ENCODE data around the gene APOE. TPM values are rescaled to one million over a fixed set of nuclear protein-coding genes. Genes with fewer than 3 reads are reported as not detected.

The APOE gene
- total and polyA plus RNA-seq, 2 of the 13 experiments (the other 11 are each of a cell fraction or from before 2014, with no cell fraction given), result 1,328 to 1,470 TPM

DNA sequence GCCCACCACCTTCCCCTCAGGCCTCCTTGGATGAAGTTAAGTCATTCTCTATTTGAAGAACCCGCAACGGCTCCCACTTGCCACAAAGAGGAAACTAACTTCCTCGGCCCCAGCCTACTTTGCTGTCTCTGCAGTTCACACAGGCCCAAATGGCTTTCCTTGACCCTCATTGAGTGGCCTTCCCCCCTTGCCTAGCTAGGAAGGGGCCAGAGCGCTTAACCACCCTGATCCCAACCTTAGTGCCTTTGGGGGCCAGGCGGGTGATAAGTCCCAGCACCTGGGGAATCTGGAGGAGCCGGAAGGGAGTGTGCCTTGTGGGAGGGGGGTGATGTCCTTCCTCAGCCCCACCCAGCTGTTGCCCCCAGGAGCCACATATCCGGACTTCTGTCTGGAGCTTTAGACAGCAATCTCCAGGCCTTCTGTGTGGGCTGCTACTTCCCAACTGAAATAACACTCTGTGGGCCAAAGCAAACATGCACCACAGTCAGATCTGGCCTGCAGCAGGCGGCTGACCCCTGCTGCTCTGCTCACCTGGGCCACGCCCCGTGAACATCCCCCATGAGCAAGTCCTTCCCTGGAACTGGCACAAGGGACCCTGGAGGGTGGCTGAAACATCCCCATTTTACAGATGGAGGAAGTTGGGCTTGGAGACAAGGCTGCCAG, 49.0 kb upstream of the APOE start (continued):
- TF ChIP-seq RORA (CRISPR knock-in tag; IDR thresholded peaks at IDR 0.05) (no peak), ZNF441 (CRISPR knock-in tag; IDR thresholded peaks at IDR 0.05; ENCODE audit: borderline replicate concordance) (0 out of 2 replicates have a peak, but pooled peaks have one; percentile 33), DMAP1 (CRISPR knock-in tag; IDR thresholded peaks at IDR 0.05) (peak; percentile 29; the same call in 1 of the 2 replicates), NFE2L2 (IDR thresholded peaks at IDR 0.05; ENCODE audit: low read length) (no peak), RELA (CRISPR knock-in tag; IDR thresholded peaks at IDR 0.05) (no peak), HNRNPLL (IDR thresholded peaks at IDR 0.05; ENCODE audit: low read depth, low read length, poor library complexity, severe bottlenecking) (no peak), SPEN (CRISPR knock-in tag; IDR thresholded peaks at IDR 0.05; ENCODE audit: low read depth) (no peak), ZSCAN21 (CRISPR knock-in tag; IDR thresholded peaks at IDR 0.05; ENCODE audit: borderline replicate concordance) (no peak), MTA1 (CRISPR knock-in tag; IDR thresholded peaks at IDR 0.05; ENCODE audit: borderline replicate concordance) (peak; percentile 61; the same call in 1 of the 2 replicates), SUZ12 (IDR thresholded peaks at IDR 0.05; ENCODE audit: low read depth, low read length) (no peak), GTF3A (CRISPR knock-in tag; conservative IDR thresholded peaks at IDR 0.05) (no peak), SAP130 (CRISPR knock-in tag; IDR thresholded peaks at IDR 0.05; ENCODE audit: low read depth) (peak; percentile 57), ZNF619 (CRISPR knock-in tag; IDR thresholded peaks at IDR 0.05) (no peak), SP5 (CRISPR knock-in tag; IDR thresholded peaks at IDR 0.05; ENCODE audit: borderline replicate concordance, low read depth) (peak; percentile 69; the same call in 1 of the 2 replicates), HOXD1 (CRISPR knock-in tag; IDR thresholded peaks at IDR 0.05) (no peak), ZNF556 (CRISPR knock-in tag; IDR thresholded peaks at IDR 0.05; ENCODE audit: borderline replicate concordance) (no peak), ZNF350 (CRISPR knock-in tag; IDR thresholded peaks at IDR 0.05; ENCODE audit: borderline replicate concordance, low read depth) (no peak)
- TF ChIP-seq, protein P1, sequence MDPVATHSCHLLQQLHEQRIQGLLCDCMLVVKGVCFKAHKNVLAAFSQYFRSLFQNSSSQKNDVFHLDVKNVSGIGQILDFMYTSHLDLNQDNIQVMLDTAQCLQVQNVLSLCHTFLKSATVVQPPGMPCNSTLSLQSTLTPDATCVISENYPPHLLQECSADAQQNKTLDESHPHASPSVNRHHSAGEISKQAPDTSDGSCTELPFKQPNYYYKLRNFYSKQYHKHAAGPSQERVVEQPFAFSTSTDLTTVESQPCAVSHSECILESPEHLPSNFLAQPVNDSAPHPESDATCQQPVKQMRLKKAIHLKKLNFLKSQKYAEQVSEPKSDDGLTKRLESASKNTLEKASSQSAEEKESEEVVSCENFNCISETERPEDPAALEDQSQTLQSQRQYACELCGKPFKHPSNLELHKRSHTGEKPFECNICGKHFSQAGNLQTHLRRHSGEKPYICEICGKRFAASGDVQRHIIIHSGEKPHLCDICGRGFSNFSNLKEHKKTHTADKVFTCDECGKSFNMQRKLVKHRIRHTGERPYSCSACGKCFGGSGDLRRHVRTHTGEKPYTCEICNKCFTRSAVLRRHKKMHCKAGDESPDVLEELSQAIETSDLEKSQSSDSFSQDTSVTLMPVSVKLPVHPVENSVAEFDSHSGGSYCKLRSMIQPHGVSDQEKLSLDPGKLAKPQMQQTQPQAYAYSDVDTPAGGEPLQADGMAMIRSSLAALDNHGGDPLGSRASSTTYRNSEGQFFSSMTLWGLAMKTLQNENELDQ (CRISPR knock-in tag; IDR thresholded peaks at IDR 0.05; ENCODE audit: borderline replicate concordance), result no peak
- TF ChIP-seq, protein P2, sequence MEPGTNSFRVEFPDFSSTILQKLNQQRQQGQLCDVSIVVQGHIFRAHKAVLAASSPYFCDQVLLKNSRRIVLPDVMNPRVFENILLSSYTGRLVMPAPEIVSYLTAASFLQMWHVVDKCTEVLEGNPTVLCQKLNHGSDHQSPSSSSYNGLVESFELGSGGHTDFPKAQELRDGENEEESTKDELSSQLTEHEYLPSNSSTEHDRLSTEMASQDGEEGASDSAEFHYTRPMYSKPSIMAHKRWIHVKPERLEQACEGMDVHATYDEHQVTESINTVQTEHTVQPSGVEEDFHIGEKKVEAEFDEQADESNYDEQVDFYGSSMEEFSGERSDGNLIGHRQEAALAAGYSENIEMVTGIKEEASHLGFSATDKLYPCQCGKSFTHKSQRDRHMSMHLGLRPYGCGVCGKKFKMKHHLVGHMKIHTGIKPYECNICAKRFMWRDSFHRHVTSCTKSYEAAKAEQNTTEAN (CRISPR knock-in tag; conservative IDR thresholded peaks at IDR 0.05), result 0 out of 2 replicates have a peak, but pooled peaks have one; percentile 45
- TF ChIP-seq, protein P3, sequence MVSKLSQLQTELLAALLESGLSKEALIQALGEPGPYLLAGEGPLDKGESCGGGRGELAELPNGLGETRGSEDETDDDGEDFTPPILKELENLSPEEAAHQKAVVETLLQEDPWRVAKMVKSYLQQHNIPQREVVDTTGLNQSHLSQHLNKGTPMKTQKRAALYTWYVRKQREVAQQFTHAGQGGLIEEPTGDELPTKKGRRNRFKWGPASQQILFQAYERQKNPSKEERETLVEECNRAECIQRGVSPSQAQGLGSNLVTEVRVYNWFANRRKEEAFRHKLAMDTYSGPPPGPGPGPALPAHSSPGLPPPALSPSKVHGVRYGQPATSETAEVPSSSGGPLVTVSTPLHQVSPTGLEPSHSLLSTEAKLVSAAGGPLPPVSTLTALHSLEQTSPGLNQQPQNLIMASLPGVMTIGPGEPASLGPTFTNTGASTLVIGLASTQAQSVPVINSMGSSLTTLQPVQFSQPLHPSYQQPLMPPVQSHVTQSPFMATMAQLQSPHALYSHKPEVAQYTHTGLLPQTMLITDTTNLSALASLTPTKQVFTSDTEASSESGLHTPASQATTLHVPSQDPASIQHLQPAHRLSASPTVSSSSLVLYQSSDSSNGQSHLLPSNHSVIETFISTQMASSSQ (IDR thresholded peaks at IDR 0.05; ENCODE audit: low read depth), result no peak
- TF ChIP-seq, protein P3 (CRISPR knock-in tag; IDR thresholded peaks at IDR 0.05; ENCODE audit: borderline replicate concordance), result no peak
- TF ChIP-seq, protein P4, sequence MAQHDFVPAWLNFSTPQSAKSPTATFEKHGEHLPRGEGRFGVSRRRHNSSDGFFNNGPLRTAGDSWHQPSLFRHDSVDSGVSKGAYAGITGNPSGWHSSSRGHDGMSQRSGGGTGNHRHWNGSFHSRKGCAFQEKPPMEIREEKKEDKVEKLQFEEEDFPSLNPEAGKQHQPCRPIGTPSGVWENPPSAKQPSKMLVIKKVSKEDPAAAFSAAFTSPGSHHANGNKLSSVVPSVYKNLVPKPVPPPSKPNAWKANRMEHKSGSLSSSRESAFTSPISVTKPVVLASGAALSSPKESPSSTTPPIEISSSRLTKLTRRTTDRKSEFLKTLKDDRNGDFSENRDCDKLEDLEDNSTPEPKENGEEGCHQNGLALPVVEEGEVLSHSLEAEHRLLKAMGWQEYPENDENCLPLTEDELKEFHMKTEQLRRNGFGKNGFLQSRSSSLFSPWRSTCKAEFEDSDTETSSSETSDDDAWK (CRISPR knock-in tag; IDR thresholded peaks at IDR 0.05), result no peak

All from HepG2 (cell line).